H1 (cell line): ENCODE data around the gene OR2L8. TPM values are rescaled to one million over a fixed set of nuclear protein-coding genes. Genes with fewer than 3 reads are reported as not detected.

Experiments used
- CTCF ChIA-PET: fragments of 300-600 bp; sonication (Branson Sonifier 250); formaldehyde crosslinking; loops from one replicate; lab custom pipeline; 2021; ENCODE audit not compliant: partially characterized antibody; lab: Charles Lee
- POLR2A ChIA-PET: fragments of 300-600 bp; sonication (Branson Sonifier 250); formaldehyde crosslinking; loops from one replicate; lab custom pipeline; 2021; ENCODE audit warnings: inconsistent platforms; ENCODE audit not compliant: partially characterized antibody; lab: Charles Lee
- DNase-seq, 2 experiments: peaks; one replicate each; pipeline versions ENCODE4 v3.0.0 to v3.0.0-alpha.2; 2010 to 2022; ENCODE audit warnings: low spot score in 2 of 2, low read depth in 1 of 2, mixed read lengths in 1 of 2
- FAIRE-seq: peaks from 2 replicates; lab custom pipeline; 2011; peaks lifted over from hg19 to GRCh38; lab: Jason Lieb, UNC
- H2AFZ ChIP-seq: 2 replicates; pipeline ENCODE4 v1.8.1; 2012; ENCODE audit warnings: low read length, inconsistent platforms
- H2AK5ac ChIP-seq: 2 replicates; pipeline ENCODE4 v1.6.1; 2013; ENCODE audit warnings: low read depth, low read length
- H2BK120ac ChIP-seq: replicated peaks from 2 replicates; pipeline ENCODE3; 2013; ENCODE audit warnings: low read depth, low read length, inconsistent platforms
- H2BK12ac ChIP-seq: 2 replicates; pipeline ENCODE4 v1.6.1; 2013; ENCODE audit warnings: low read depth, low read length
- H2BK15ac ChIP-seq: 2 replicates; pipeline ENCODE4 v1.6.1; 2013; ENCODE audit warnings: low read length
- H2BK20ac ChIP-seq: 2 replicates; pipeline ENCODE4 v1.6.1; 2013; ENCODE audit warnings: low read length
- H2BK5ac ChIP-seq: 2 replicates; pipeline ENCODE4 v1.6.1; 2013; ENCODE audit warnings: low read depth, low read length
- H3K14ac ChIP-seq: 2 replicates; pipeline ENCODE4 v1.6.1; 2013; ENCODE audit warnings: inconsistent platforms; ENCODE audit not compliant: insufficient read length
- H3K18ac ChIP-seq: 2 replicates; pipeline ENCODE4 v1.6.1; 2013; ENCODE audit warnings: low read length; ENCODE audit errors: extremely low read depth
- H3K23ac ChIP-seq: 2 replicates; pipeline ENCODE4 v1.6.1; 2013; ENCODE audit warnings: inconsistent platforms; ENCODE audit not compliant: insufficient read length
- H3K23me2 ChIP-seq: 2 replicates; pipeline ENCODE4 v1.6.1; 2013; ENCODE audit warnings: low read depth, low read length
- H3K27ac ChIP-seq: 2 replicates; pipeline ENCODE4 v1.6.1; 2011; ENCODE audit warnings: low read depth, low read length, inconsistent platforms
- H3K27me3 ChIP-seq, 4 experiments: replicated peaks in 1 of 4; 1 replicate in 1 of 4; 2 replicates in 3 of 4; pipeline versions ENCODE4 v1.6.1 to v1.8.1; 2011 to 2013; ENCODE audit warnings: low read length in 3 of 4, mild to moderate bottlenecking in 3 of 4, inconsistent platforms in 2 of 4, mixed read lengths in 2 of 4, moderate library complexity in 1 of 4; ENCODE audit not compliant: control insufficient read depth in 3 of 4, insufficient read depth in 3 of 4; ENCODE audit errors: extremely low read depth in 1 of 4
- H3K36me3 ChIP-seq, 4 experiments: 2 replicates each; pipeline versions ENCODE4 v1.6.1 to v1.8.1; 2011 to 2013; ENCODE audit warnings: mild to moderate bottlenecking in 4 of 4, low read length in 3 of 4, moderate library complexity in 2 of 4, control low read depth in 1 of 4, inconsistent platforms in 1 of 4; ENCODE audit not compliant: insufficient read depth in 4 of 4, control insufficient read depth in 2 of 4
- H3K4ac ChIP-seq: replicated peaks from 2 replicates; pipeline ENCODE3; 2013; ENCODE audit warnings: low read length, low read depth, mixed read lengths, inconsistent platforms; ENCODE audit not compliant: insufficient read length
- H3K4me1 ChIP-seq, 4 experiments: replicated peaks in 1 of 4; 1 replicate in 1 of 4; 2 replicates in 3 of 4; pipeline versions ENCODE4 v1.6.1 to v1.8.1; 2011 to 2013; ENCODE audit warnings: low read length in 3 of 4, inconsistent platforms in 2 of 4, mixed read lengths in 1 of 4; ENCODE audit not compliant: insufficient read depth in 4 of 4, control insufficient read depth in 3 of 4
- H3K4me2 ChIP-seq, 2 experiments: 2 replicates each; pipeline versions ENCODE4 v1.6.1 to v1.8.1; 2011 to 2013; ENCODE audit warnings: low read depth in 2 of 2, low read length in 2 of 2, control low read depth in 1 of 2, inconsistent platforms in 1 of 2, mild to moderate bottlenecking in 1 of 2; ENCODE audit not compliant: insufficient read depth in 1 of 2
- H3K4me3 ChIP-seq, 4 experiments: fragments of 200-600, 300-600 bp in 1 of 4; sonication (generic), shearing (Covaris generic), sonication (Bioruptor Twin) in 1 of 4; 2 replicates each; pipeline versions ENCODE4 v1.5.1 to v1.8.1; 2011 to 2016; ENCODE audit warnings: low read length in 4 of 4, low read depth in 3 of 4, control low read depth in 2 of 4, inconsistent platforms in 2 of 4, mild to moderate bottlenecking in 2 of 4, mixed read lengths in 1 of 4, moderate library complexity in 1 of 4; ENCODE audit not compliant: insufficient read depth in 2 of 4; ENCODE audit errors: extremely low read depth in 1 of 4
- H3K56ac ChIP-seq: replicated peaks from 2 replicates; pipeline ENCODE3; 2013; ENCODE audit warnings: low read depth, mild to moderate bottlenecking, mixed read lengths, low read length, inconsistent platforms; ENCODE audit not compliant: insufficient read length
- H3K79me1 ChIP-seq: 2 replicates; pipeline ENCODE4 v1.6.1; 2013; ENCODE audit warnings: low read depth, low read length, control low read depth
- H3K79me2 ChIP-seq, 2 experiments: 2 replicates each; pipeline versions ENCODE4 v1.6.1 to v1.8.1; 2012 to 2013; ENCODE audit warnings: low read length in 2 of 2, mild to moderate bottlenecking in 2 of 2, inconsistent platforms in 1 of 2; ENCODE audit not compliant: insufficient read depth in 2 of 2, control insufficient read depth in 1 of 2
- H3K9ac ChIP-seq, 4 experiments: replicated peaks in 1 of 4; 1 replicate in 1 of 4; 2 replicates in 3 of 4; pipeline versions ENCODE4 v1.6.1 to v1.8.1; 2011 to 2013; ENCODE audit warnings: low read depth in 3 of 4, low read length in 3 of 4, control low read depth in 2 of 4, mild to moderate bottlenecking in 2 of 4, moderate library complexity in 2 of 4, inconsistent platforms in 1 of 4; ENCODE audit errors: extremely low read depth in 1 of 4
- H3K9me3 ChIP-seq, 2 experiments: 2 replicates each; pipeline versions ENCODE4 v1.6.1 to v1.8.1; 2012 to 2013; ENCODE audit warnings: mild to moderate bottlenecking in 2 of 2, moderate library complexity in 2 of 2, control low read depth in 1 of 2, inconsistent platforms in 1 of 2, low read depth in 1 of 2, low read length in 1 of 2, mixed read lengths in 1 of 2; ENCODE audit not compliant: insufficient read depth in 2 of 2
- H4K20me1 ChIP-seq, 2 experiments: replicated peaks in 1 of 2; 2 replicates each; pipeline versions ENCODE3 to v1.8.1; 2011 to 2013; ENCODE audit warnings: inconsistent platforms in 2 of 2, low read length in 2 of 2, mild to moderate bottlenecking in 1 of 2; ENCODE audit not compliant: insufficient read depth in 2 of 2, control insufficient read depth in 1 of 2
- H4K5ac ChIP-seq: 2 replicates; pipeline ENCODE4 v1.6.1; 2013; ENCODE audit warnings: low read length, low read depth, mixed read lengths, inconsistent platforms; ENCODE audit not compliant: insufficient read length
- H4K8ac ChIP-seq: 2 replicates; pipeline ENCODE4 v1.8.0; 2013; ENCODE audit warnings: mild to moderate bottlenecking, moderate library complexity, low read length, inconsistent platforms; ENCODE audit not compliant: insufficient read depth; ENCODE audit errors: extremely low read depth
- H4K91ac ChIP-seq: replicated peaks from 2 replicates; pipeline ENCODE3; 2013; ENCODE audit warnings: low read length, mixed read lengths, inconsistent platforms; ENCODE audit not compliant: insufficient read length
- ASH2L ChIP-seq: fragments of 200-600, 300-600 bp; sonication (generic); IDR thresholded peaks from one replicate; pipeline ENCODE4 v1.7.1; 2017; ENCODE audit warnings: low read length
- KDM4A ChIP-seq: IDR thresholded peaks from one replicate; pipeline ENCODE4 v1.7.1; 2012; ENCODE audit warnings: low read depth, mild to moderate bottlenecking, moderate library complexity, low read length, inconsistent platforms; ENCODE audit not compliant: severe bottlenecking
- KDM5A ChIP-seq: fragments of 200-600 bp; IDR thresholded peaks from 2 replicates; pipeline ENCODE4 v1.7.1; 2012; ENCODE audit warnings: mild to moderate bottlenecking, low read length, inconsistent platforms, mixed read lengths
- NANOG ChIP-seq: IDR thresholded peaks from 2 replicates; pipeline ENCODE4 v1.6.1; 2011; ENCODE audit warnings: low read length, low read depth, mild to moderate bottlenecking, inconsistent platforms; ENCODE audit not compliant: insufficient read depth, poor library complexity, severe bottlenecking
- NRF1 ChIP-seq: IDR thresholded peaks from 2 replicates; pipeline ENCODE4 v1.6.1; 2011; ENCODE audit warnings: mild to moderate bottlenecking, low read depth, low read length, improper control_type of control experiment
- SIN3A ChIP-seq, 2 experiments: IDR thresholded peaks in 1 of 2; conservative IDR thresholded peaks in 1 of 2; 2 replicates each; pipeline ENCODE4 v1.6.1; 2011 to 2012; ENCODE audit warnings: low read length in 2 of 2, improper control_type of control experiment in 1 of 2, low read depth in 1 of 2, mild to moderate bottlenecking in 1 of 2
- WGBS, 2 experiments: shearing (Covaris generic) in 1 of 2; methylation state at CpG; one replicate each; pipeline versions ENCODE4 v1.1.6 to v1.1.7; 2013 to 2015; ENCODE audit warnings: low lambda C conversion rate in 2 of 2, mixed read lengths in 2 of 2, inconsistent platforms in 1 of 2, low coverage in 1 of 2, missing lambda C conversion rate in 1 of 2; ENCODE audit not compliant: insufficient replicate concordance in 2 of 2, insufficient coverage in 1 of 2, insufficient read length in 1 of 2; ENCODE audit errors: extremely low coverage in 1 of 2, missing lambda C conversion rate in 1 of 2; 5-methylcytosine and 5-hydroxymethylcytosine counted together
- polyA plus RNA-seq, 7 experiments: library from polyadenylated mRNA; depleted of rRNA in 3 of 7; stranded (reverse) in 5 of 7; unstranded in 2 of 7; fragments of >200 nt in 5 of 7; fragments of 200-250 nt in 2 of 7; gene quantifications; 1 replicate in 5 of 7; 2 replicates in 1 of 7; 4 replicates in 1 of 7; pipeline versions ENCODE4 v1.2.1 to v1.2.3, GENCODE V29; 2011 to 2013; ENCODE audit warnings: missing spikeins in 2 of 7, mixed read lengths in 2 of 7
- total RNA-seq: library from RNA; stranded (reverse); fragmentation: NEBNext Ultra II Directional; extraction: Animal tissue kit (Norgen Biotek cat#: 25700); gene quantifications from 2 replicates; pipeline ENCODE4 v1.2.1, GENCODE V29; 2021
- TF ChIP-seq, protein P1 (sequence below): IDR thresholded peaks from 2 replicates; pipeline ENCODE4 v1.6.1; 2012; ENCODE audit warnings: low read length, inconsistent platforms
- TF ChIP-seq, protein P2 (sequence below): IDR thresholded peaks from 2 replicates; pipeline ENCODE4 v1.6.1; 2011; ENCODE audit warnings: low read length, improper control_type of control experiment

OR2L8 gene
- total and polyA plus RNA-seq, 2 of the 8 experiments (the other 6 are each of a cell fraction or from before 2014, with no cell fraction given): not detected

DNA sequence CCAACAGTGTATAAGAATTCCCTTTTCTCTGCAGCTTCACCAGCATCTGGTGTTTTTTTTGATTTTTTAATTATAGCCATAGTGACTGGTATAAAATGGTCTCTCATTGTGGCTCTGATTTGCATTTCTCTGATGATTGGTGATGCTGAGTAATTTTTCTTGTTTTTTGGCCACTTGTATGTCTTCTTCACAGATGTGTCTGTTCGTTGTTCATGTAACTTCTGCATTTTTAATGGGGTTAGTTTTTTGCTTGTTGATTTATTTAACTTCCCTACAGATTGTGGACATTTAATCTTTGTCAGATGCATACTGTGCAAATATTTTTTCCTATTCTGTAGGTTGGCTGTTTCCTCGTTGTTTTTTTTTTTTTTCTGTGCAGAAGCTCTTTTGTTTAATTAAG lies 44.3 kb downstream of the OR2L8 start:
- DNase-seq: no peak
- H2BK5ac ChIP-seq: no peak overlapping the region
- no peak overlapping the region for H3K9ac ChIP-seq
- no peak overlapping the region for H3K4me3 ChIP-seq
- no peak overlapping the region for H3K4me2 ChIP-seq
- H3K9me3 ChIP-seq: peaks cover 61 to 75% of the 10 kb centered on the region in 2 experiments
- no peaks in the 10 kb centered on the region for H3K4me1 ChIP-seq
- no peak overlapping the region for H2BK15ac ChIP-seq
- no peak overlapping the region for H3K27ac ChIP-seq
- no peak overlapping the region for H3K14ac ChIP-seq
- FAIRE-seq: no peak
- no peak overlapping the region for H2AFZ ChIP-seq
- no peaks in the 10 kb centered on the region for H3K23me2 ChIP-seq
- no peaks in the 10 kb centered on the region for H3K27me3 ChIP-seq
- H2BK120ac ChIP-seq: no peak overlapping the region
- 66% methylated on average over 2 of the region's 2 CpGs; no CpG with 5 or more reads in 1 of the 2 experiments for WGBS, 2 experiments
- POLR2A ChIA-PET: no interaction called here
- no peaks in the 10 kb centered on the region for H3K79me1 ChIP-seq
- H4K5ac ChIP-seq: no peak overlapping the region
- no peak overlapping the region for H3K4ac ChIP-seq
- H2BK20ac ChIP-seq: no peak overlapping the region
- no peak overlapping the region for H2AK5ac ChIP-seq
- no peak for TF ChIP-seq NANOG
- no peak for TF ChIP-seq KDM4A
- TF ChIP-seq SIN3A (conservative IDR thresholded peaks at IDR 0.05 in 1 of 2, IDR thresholded peaks at IDR 0.05 in 1 of 2; ENCODE audit: low read depth in 1 of 2, low read length in 2 of 2): no peak
- TF ChIP-seq ASH2L: no peak
- TF ChIP-seq, protein P1, sequence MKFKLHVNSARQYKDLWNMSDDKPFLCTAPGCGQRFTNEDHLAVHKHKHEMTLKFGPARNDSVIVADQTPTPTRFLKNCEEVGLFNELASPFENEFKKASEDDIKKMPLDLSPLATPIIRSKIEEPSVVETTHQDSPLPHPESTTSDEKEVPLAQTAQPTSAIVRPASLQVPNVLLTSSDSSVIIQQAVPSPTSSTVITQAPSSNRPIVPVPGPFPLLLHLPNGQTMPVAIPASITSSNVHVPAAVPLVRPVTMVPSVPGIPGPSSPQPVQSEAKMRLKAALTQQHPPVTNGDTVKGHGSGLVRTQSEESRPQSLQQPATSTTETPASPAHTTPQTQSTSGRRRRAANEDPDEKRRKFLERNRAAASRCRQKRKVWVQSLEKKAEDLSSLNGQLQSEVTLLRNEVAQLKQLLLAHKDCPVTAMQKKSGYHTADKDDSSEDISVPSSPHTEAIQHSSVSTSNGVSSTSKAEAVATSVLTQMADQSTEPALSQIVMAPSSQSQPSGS: no peak
- TF ChIP-seq KDM5A: no peak
- TF ChIP-seq, protein P2, sequence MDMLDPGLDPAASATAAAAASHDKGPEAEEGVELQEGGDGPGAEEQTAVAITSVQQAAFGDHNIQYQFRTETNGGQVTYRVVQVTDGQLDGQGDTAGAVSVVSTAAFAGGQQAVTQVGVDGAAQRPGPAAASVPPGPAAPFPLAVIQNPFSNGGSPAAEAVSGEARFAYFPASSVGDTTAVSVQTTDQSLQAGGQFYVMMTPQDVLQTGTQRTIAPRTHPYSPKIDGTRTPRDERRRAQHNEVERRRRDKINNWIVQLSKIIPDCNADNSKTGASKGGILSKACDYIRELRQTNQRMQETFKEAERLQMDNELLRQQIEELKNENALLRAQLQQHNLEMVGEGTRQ: no peak
- TF ChIP-seq NRF1: no peak
- H3K56ac ChIP-seq: no peak overlapping the region
- H4K8ac ChIP-seq: no peak overlapping the region
- H3K79me2 ChIP-seq: no peaks in the 10 kb centered on the region
- no peak overlapping the region for H4K91ac ChIP-seq
- H3K23ac ChIP-seq: no peak overlapping the region
- CTCF ChIA-PET: no interaction called here
- no peak overlapping the region for H3K18ac ChIP-seq
- H3K36me3 ChIP-seq: no peaks in the 10 kb centered on the region
- H4K20me1 ChIP-seq: no peaks in the 10 kb centered on the region
- H2BK12ac ChIP-seq: no peak overlapping the region
